DND-41 (cell line): Measurements from ENCODE around the gene POLE4.
A peak's percentile ranks its signal among the peaks of the same experiment; 100 is the strongest.

Source experiments
- ATAC-seq: fragments of 200-7000 bp; cut with Tn5 transposase; 3 replicates; pipeline ENCODE4 v1.9.1; 2021; ENCODE audit warnings: low read depth; ENCODE audit not compliant: insufficient read depth
- DNase-seq: peaks from one replicate; pipeline ENCODE4 v3.0.0-alpha.2; 2020
- H2AFZ ChIP-seq: 2 replicates; pipeline ENCODE4 v1.6.0; 2012; ENCODE audit warnings: low read depth, low read length
- H3K27ac ChIP-seq: 2 replicates; pipeline ENCODE4 v1.5.1; 2012; ENCODE audit warnings: low read length, inconsistent platforms
- H3K27me3 ChIP-seq: fragments of 200-600 bp; sonication (generic); 2 replicates; pipeline ENCODE4 v1.6.0; 2012; ENCODE audit warnings: low read length, mild to moderate bottlenecking, inconsistent platforms; ENCODE audit not compliant: insufficient read depth, poor library complexity
- H3K36me3 ChIP-seq: 2 replicates; pipeline ENCODE4 v1.5.1; 2012; ENCODE audit warnings: low read length, inconsistent platforms; ENCODE audit not compliant: insufficient read depth
- H3K4me1 ChIP-seq: 2 replicates; pipeline ENCODE4 v1.5.1; 2012; ENCODE audit warnings: mild to moderate bottlenecking, low read length; ENCODE audit not compliant: insufficient read depth
- H3K4me2 ChIP-seq: 2 replicates; pipeline ENCODE4 v1.6.0; 2012; ENCODE audit warnings: mild to moderate bottlenecking, moderate library complexity, low read length, inconsistent platforms; ENCODE audit not compliant: insufficient read depth
- H3K4me3 ChIP-seq, 2 experiments: fragments of 200-600 bp in 1 of 2; shearing (Covaris generic) in 1 of 2; 2 replicates each; pipeline ENCODE4 v1.5.1; 2012 to 2016; ENCODE audit warnings: inconsistent platforms in 2 of 2, low read length in 2 of 2, mild to moderate bottlenecking in 2 of 2, low read depth in 1 of 2, moderate library complexity in 1 of 2
- H3K79me2 ChIP-seq: 2 replicates; pipeline ENCODE4 v1.6.0; 2012; ENCODE audit warnings: low read length, inconsistent platforms; ENCODE audit not compliant: insufficient read depth
- H3K9ac ChIP-seq: 2 replicates; pipeline ENCODE4 v1.6.0; 2012; ENCODE audit warnings: low read depth, mild to moderate bottlenecking, inconsistent platforms, low read length, moderate library complexity
- H3K9me3 ChIP-seq: 2 replicates; pipeline ENCODE4 v1.5.1; 2012; ENCODE audit warnings: low read length, moderate library complexity, mild to moderate bottlenecking, inconsistent platforms; ENCODE audit not compliant: insufficient read depth, severe bottlenecking
- H4K20me1 ChIP-seq: 2 replicates; pipeline ENCODE4 v1.6.0; 2012; ENCODE audit warnings: low read length; ENCODE audit not compliant: insufficient read depth
- EZH2 ChIP-seq: IDR thresholded peaks from 3 replicates; pipeline ENCODE4 v1.6.1; 2012; ENCODE audit warnings: borderline replicate concordance, low read depth, mild to moderate bottlenecking, moderate library complexity, low read length, inconsistent platforms; ENCODE audit not compliant: severe bottlenecking
- TF ChIP-seq, protein P1 (sequence below): IDR thresholded peaks from 2 replicates; pipeline ENCODE4 v1.5.1; 2012; ENCODE audit warnings: borderline replicate concordance, low read length, moderate library complexity, mild to moderate bottlenecking; ENCODE audit not compliant: poor library complexity, severe bottlenecking; ENCODE audit errors: extremely low read depth

Gene POLE4

DNA sequence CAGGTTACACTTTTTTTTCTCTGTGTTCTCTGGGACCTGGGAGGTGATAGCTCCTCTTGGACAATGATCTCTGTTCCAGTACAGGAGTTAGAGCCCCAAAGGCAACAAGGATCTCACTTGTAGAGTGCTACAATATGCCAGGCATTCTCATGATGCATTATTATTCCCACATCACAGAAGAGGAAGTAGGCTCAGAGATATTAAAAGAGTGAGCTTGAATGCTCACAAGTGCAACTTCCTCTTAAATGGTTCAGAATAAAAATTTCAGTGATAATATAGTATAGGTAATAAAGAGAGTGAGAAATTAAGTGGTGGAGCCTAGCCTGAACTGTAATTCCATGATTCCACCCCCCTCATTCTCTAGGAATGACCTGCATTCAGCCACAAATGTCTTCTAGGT lies 21.4 kb downstream of the POLE4 start:
- no peak overlapping the region for H3K9ac ChIP-seq
- no peak for TF ChIP-seq EZH2
- TF ChIP-seq, protein P1, sequence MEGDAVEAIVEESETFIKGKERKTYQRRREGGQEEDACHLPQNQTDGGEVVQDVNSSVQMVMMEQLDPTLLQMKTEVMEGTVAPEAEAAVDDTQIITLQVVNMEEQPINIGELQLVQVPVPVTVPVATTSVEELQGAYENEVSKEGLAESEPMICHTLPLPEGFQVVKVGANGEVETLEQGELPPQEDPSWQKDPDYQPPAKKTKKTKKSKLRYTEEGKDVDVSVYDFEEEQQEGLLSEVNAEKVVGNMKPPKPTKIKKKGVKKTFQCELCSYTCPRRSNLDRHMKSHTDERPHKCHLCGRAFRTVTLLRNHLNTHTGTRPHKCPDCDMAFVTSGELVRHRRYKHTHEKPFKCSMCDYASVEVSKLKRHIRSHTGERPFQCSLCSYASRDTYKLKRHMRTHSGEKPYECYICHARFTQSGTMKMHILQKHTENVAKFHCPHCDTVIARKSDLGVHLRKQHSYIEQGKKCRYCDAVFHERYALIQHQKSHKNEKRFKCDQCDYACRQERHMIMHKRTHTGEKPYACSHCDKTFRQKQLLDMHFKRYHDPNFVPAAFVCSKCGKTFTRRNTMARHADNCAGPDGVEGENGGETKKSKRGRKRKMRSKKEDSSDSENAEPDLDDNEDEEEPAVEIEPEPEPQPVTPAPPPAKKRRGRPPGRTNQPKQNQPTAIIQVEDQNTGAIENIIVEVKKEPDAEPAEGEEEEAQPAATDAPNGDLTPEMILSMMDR = no peak
- no peaks in the 10 kb centered on the region for H3K9me3 ChIP-seq
- no peaks in the 10 kb centered on the region for H3K27me3 ChIP-seq
- H3K36me3 ChIP-seq = no peaks in the 10 kb centered on the region
- no peaks in the 10 kb centered on the region for H3K79me2 ChIP-seq
- no peak overlapping the region for H3K27ac ChIP-seq
- DNase-seq (no peak), ATAC-seq (no peak)
- H3K4me3 ChIP-seq = no peak overlapping the region
- H4K20me1 ChIP-seq = no peaks in the 10 kb centered on the region
- no peak overlapping the region for H2AFZ ChIP-seq
- H3K4me2 ChIP-seq = no peak overlapping the region
- H3K4me1 ChIP-seq = no peaks in the 10 kb centered on the region

DNA sequence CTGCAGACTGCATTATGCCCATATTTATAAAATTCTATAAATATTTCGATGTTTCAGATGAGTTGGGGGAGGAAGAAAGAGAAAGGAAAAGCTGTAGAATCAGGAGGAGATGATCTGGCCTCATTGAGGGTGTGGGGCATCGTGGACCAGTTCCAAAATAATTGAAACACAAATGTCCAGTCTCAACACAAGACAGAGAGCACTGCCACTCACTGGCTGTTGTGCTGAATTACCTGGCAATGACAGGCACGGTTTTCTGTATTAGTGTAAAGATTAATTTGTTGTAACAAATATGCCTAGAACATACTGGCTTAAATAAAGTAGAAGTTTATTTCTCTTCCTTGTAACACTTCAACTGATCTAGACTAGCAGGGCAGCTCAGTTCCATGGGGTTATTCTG lies 24.1 kb downstream of the POLE4 start:
- Histone ChIP-seq H3K4me2 (no peak overlapping the region), H3K4me3 (no peak overlapping the region), H3K79me2 (no peaks in the 10 kb centered on the region), H4K20me1 (no peaks in the 10 kb centered on the region), H3K9me3 (no peaks in the 10 kb centered on the region), H3K4me1 (no peaks in the 10 kb centered on the region), H2AFZ (no peak overlapping the region), H3K27me3 (no peaks in the 10 kb centered on the region), H3K27ac (no peak overlapping the region), H3K36me3 (no peaks in the 10 kb centered on the region), H3K9ac (no peak overlapping the region)
- DNase-seq (no peak), ATAC-seq (no peak)
- TF ChIP-seq, protein P1 = peak; percentile 14
- no peak for TF ChIP-seq EZH2

DNA sequence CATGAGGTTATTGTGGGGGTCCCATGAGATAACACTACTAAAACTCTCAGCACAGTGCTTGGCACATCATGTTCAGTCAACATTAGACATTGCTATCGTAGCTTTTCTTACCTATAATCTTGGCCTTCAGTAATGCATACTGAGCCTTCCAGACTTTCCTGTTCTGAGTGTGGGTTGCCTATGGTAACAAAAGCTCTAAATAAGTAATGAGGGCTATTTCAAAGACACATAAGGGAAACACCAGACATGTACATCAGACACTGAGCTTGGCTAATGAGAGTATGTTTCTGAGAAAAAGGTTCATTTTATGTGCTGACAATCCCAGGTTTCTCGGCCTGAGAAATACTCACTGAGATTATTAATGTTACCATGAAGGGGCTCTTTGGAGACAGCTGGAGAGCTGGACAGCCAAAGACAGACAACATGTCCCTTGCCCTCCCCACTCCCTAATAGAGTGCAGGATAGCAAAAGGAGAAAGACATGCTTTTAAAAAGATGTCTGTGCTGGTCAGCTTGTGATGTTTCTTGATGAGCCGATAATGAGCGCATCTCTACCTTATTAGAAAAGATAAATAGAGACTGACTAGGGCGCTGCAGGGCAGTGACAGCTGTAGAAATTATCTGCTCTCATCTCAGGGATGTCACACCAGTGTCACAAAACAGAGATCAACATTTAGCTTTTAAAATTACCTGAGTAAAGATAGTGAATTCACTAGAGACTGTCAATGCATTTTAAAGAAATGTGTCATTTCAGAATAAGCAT lies 25.4 kb downstream of the POLE4 start:
- TF ChIP-seq, protein P1 = no peak
- H3K27ac ChIP-seq = no peak overlapping the region

More for the DNA sequence above, 25.4 kb downstream of the POLE4 start:
- Histone ChIP-seq H3K4me1 (no peaks in the 10 kb centered on the region), H3K9ac (no peak overlapping the region), H3K79me2 (no peaks in the 10 kb centered on the region), H4K20me1 (no peaks in the 10 kb centered on the region), H3K36me3 (no peaks in the 10 kb centered on the region), H3K27me3 (no peaks in the 10 kb centered on the region), H3K4me3 (no peak overlapping the region), H3K9me3 (no peaks in the 10 kb centered on the region), H3K4me2 (no peak overlapping the region), H2AFZ (no peak overlapping the region)
- no peak for ATAC-seq
- no peak for DNase-seq
